ENCODE measurements around the gene CREB3L2.
"Not testable (repeated sequence)": the region's sequence is repeated elsewhere in the genome, so short reads cannot be mapped to it uniquely, and the experiment has no call there.

Gene CREB3L2

GRCh38 chr7:137987563-137987962 lies 14.3 kb downstream of the CREB3L2 start:
- no peak for DNase-seq (ENCODE audit: low read depth)

GRCh38 chr7:137987018-137987349 lies 14.9 kb downstream of the CREB3L2 start:
- no peak for DNase-seq (ENCODE audit: low read depth)

GRCh38 chr7:137986252-137987017 lies 15.5 kb downstream of the CREB3L2 start:
- no peak for DNase-seq (ENCODE audit: low read depth)

GRCh38 chr7:137985897-137986251 lies 16.0 kb downstream of the CREB3L2 start:
- DNase-seq (ENCODE audit: low read depth): no peak

- no peak for DNase-seq (ENCODE audit: low read depth)
Observed at GRCh38 chr7:137985253-137985896, 16.5 kb downstream of the CREB3L2 start.

- no peak for DNase-seq (ENCODE audit: low read depth)
Observed at GRCh38 chr7:137984181-137985041, 17.5 kb downstream of the CREB3L2 start.

- DNase-seq (ENCODE audit: low read depth): no peak
Observed at GRCh38 chr7:137983323-137984008, 18.4 kb downstream of the CREB3L2 start.

GRCh38 chr7:137982394-137982793 lies 19.5 kb downstream of the CREB3L2 start:
- DNase-seq (ENCODE audit: low read depth): not testable (repeated sequence)

- no peak for DNase-seq (ENCODE audit: low read depth)
Observed at GRCh38 chr7:137981668-137982067, 20.2 kb downstream of the CREB3L2 start.

GRCh38 chr7:137981175-137981574 lies 20.7 kb downstream of the CREB3L2 start:
- no peak for DNase-seq (ENCODE audit: low read depth)

GRCh38 chr7:137980308-137980707 lies 21.6 kb downstream of the CREB3L2 start:
- no peak for DNase-seq (ENCODE audit: low read depth)

- DNase-seq (ENCODE audit: low read depth): no peak
Observed at GRCh38 chr7:137978464-137979237, 23.2 kb downstream of the CREB3L2 start.

- DNase-seq (ENCODE audit: low read depth): no peak
Observed at GRCh38 chr7:137977173-137977572, 24.7 kb downstream of the CREB3L2 start.

- no peak for DNase-seq (ENCODE audit: low read depth)
Observed at GRCh38 chr7:137976696-137977095, 25.2 kb downstream of the CREB3L2 start.

GRCh38 chr7:137976232-137976631 lies 25.7 kb downstream of the CREB3L2 start:
- DNase-seq (ENCODE audit: low read depth): no peak

- no peak for DNase-seq (ENCODE audit: low read depth)
Observed at GRCh38 chr7:137975768-137976167, 26.1 kb downstream of the CREB3L2 start.

- DNase-seq (ENCODE audit: low read depth): no peak
Observed at GRCh38 chr7:137975221-137975620, 26.7 kb downstream of the CREB3L2 start.

- DNase-seq (ENCODE audit: low read depth): no peak
Observed at GRCh38 chr7:137974766-137975165, 27.1 kb downstream of the CREB3L2 start.

- DNase-seq (ENCODE audit: low read depth): no peak
Observed at GRCh38 chr7:137970253-137970975, 31.5 kb downstream of the CREB3L2 start.

- DNase-seq (ENCODE audit: low read depth): no peak
Observed at GRCh38 chr7:137969828-137970227, 32.1 kb downstream of the CREB3L2 start.

GRCh38 chr7:137968890-137969289 lies 33.0 kb downstream of the CREB3L2 start:
- DNase-seq (ENCODE audit: low read depth): no peak

Data from stimulated activated CD8-positive, alpha-beta memory T cell treated with anti-CD3 and anti-CD28 coated beads, Interleukin-4, amount 100 ng/mL, for 24 hours (primary cell).